Measurements from ENCODE around the gene PHOX2A.

PHOX2A gene

DNA sequence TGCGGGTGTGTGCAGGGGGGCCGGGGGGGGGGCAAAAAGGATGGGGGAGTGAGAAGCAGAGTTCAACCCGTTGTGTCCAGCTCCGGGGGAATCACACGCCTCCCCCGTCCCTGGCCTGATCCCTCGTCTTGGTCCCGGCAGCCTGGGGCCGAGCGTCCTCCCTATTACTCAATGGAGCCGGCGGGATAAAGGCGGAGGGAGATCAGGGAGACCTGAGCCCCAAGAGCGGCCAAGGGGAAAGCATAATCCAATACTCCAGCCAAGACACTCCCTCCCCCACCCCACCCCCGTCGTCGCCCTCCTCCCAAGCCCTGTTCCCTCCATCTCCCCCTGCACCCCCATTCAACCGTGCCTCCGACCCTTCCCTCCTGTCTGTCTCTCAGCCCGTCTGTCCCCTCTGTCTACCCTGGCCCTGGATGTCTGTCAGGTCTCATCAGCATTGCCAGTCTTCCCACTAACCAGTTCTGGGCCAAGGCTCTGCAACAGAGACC, 2.6 kb downstream of the PHOX2A start:
- H3F3A ChIP-seq (ENCODE audit: insufficient read depth): peaks cover 4% of the 10 kb centered on the region
- H3K9me3 ChIP-seq (ENCODE audit: insufficient read depth, low read length): no peaks in the 10 kb centered on the region
- H3K27ac ChIP-seq (ENCODE audit: low read depth, low read length): no peak overlapping the region
- no peak overlapping the region for H3K4me2 ChIP-seq (ENCODE audit: low read depth, low read length, poor library complexity, severe bottlenecking)
- peaks cover 4% of the 10 kb centered on the region; the same call in 1 of the 2 replicates for H3K36me3 ChIP-seq (ENCODE audit: low read length)
- no peak overlapping the region for H2AFZ ChIP-seq (ENCODE audit: low read depth, low read length, severe bottlenecking)
- no peaks in the 10 kb centered on the region for H4K20me1 ChIP-seq (ENCODE audit: low read depth, low read length)
- TF ChIP-seq EZH2phosphoT487 (conservative IDR thresholded peaks at IDR 0.05; ENCODE audit: low read length): no peak
- TF ChIP-seq, protein P1, sequence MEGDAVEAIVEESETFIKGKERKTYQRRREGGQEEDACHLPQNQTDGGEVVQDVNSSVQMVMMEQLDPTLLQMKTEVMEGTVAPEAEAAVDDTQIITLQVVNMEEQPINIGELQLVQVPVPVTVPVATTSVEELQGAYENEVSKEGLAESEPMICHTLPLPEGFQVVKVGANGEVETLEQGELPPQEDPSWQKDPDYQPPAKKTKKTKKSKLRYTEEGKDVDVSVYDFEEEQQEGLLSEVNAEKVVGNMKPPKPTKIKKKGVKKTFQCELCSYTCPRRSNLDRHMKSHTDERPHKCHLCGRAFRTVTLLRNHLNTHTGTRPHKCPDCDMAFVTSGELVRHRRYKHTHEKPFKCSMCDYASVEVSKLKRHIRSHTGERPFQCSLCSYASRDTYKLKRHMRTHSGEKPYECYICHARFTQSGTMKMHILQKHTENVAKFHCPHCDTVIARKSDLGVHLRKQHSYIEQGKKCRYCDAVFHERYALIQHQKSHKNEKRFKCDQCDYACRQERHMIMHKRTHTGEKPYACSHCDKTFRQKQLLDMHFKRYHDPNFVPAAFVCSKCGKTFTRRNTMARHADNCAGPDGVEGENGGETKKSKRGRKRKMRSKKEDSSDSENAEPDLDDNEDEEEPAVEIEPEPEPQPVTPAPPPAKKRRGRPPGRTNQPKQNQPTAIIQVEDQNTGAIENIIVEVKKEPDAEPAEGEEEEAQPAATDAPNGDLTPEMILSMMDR (IDR thresholded peaks at IDR 0.05; ENCODE audit: insufficient read depth, low read length, poor library complexity, severe bottlenecking): no peak
- H3K27me3 ChIP-seq (ENCODE audit: low read length): no peaks in the 10 kb centered on the region
- no peaks in the 10 kb centered on the region for H3K9me2 ChIP-seq (replicated peaks; ENCODE audit: insufficient read depth, low read length)
- no peak overlapping the region for H3K4me3 ChIP-seq (ENCODE audit: insufficient read depth, low read length, poor library complexity, severe bottlenecking)
- H3K79me2 ChIP-seq (ENCODE audit: insufficient read depth, low read length): no peaks in the 10 kb centered on the region
- no peak overlapping the region for H3K9ac ChIP-seq (ENCODE audit: low read length)

GRCh38 chr11:72240461-72241290, 3.3 kb downstream of the PHOX2A start:
- TF ChIP-seq EZH2phosphoT487 (conservative IDR thresholded peaks at IDR 0.05; ENCODE audit: low read length): no peak
- TF ChIP-seq, protein P1 (IDR thresholded peaks at IDR 0.05; ENCODE audit: insufficient read depth, low read length, poor library complexity, severe bottlenecking): no peak
- Histone ChIP-seq H3K4me3 (ENCODE audit: insufficient read depth, low read length, poor library complexity, severe bottlenecking) (no peak overlapping the region), H4K20me1 (ENCODE audit: low read depth, low read length) (no peaks in the 10 kb centered on the region), H3K36me3 (ENCODE audit: low read length) (peaks cover 4% of the 10 kb centered on the region; the same call in 1 of the 2 replicates), H3K9me3 (ENCODE audit: insufficient read depth, low read length) (no peaks in the 10 kb centered on the region), H3K9me2 (replicated peaks; ENCODE audit: insufficient read depth, low read length) (no peaks in the 10 kb centered on the region), H3K9ac (ENCODE audit: low read length) (no peak overlapping the region), H3F3A (ENCODE audit: insufficient read depth) (peaks cover 6% of the 10 kb centered on the region), H3K79me2 (ENCODE audit: insufficient read depth, low read length) (no peaks in the 10 kb centered on the region), H2AFZ (ENCODE audit: low read depth, low read length, severe bottlenecking) (no peak overlapping the region), H3K27me3 (ENCODE audit: low read length) (no peaks in the 10 kb centered on the region), H3K27ac (ENCODE audit: low read depth, low read length) (no peak overlapping the region), H3K4me2 (ENCODE audit: low read depth, low read length, poor library complexity, severe bottlenecking) (no peak overlapping the region)

GRCh38 chr11:72239849-72240460, 4.0 kb downstream of the PHOX2A start:
- Histone ChIP-seq H3K4me3 (ENCODE audit: insufficient read depth, low read length, poor library complexity, severe bottlenecking) (no peak overlapping the region), H3K4me2 (ENCODE audit: low read depth, low read length, poor library complexity, severe bottlenecking) (no peak overlapping the region), H3K27me3 (ENCODE audit: low read length) (no peaks in the 10 kb centered on the region), H3F3A (ENCODE audit: insufficient read depth) (peaks cover 6% of the 10 kb centered on the region), H3K9me3 (ENCODE audit: insufficient read depth, low read length) (no peaks in the 10 kb centered on the region), H3K27ac (ENCODE audit: low read depth, low read length) (no peak overlapping the region), H2AFZ (ENCODE audit: low read depth, low read length, severe bottlenecking) (no peak overlapping the region), H4K20me1 (ENCODE audit: low read depth, low read length) (no peaks in the 10 kb centered on the region), H3K9me2 (replicated peaks; ENCODE audit: insufficient read depth, low read length) (no peaks in the 10 kb centered on the region), H3K9ac (ENCODE audit: low read length) (no peak overlapping the region), H3K36me3 (ENCODE audit: low read length) (peaks cover 4% of the 10 kb centered on the region; the same call in 1 of the 2 replicates), H3K79me2 (ENCODE audit: insufficient read depth, low read length) (no peaks in the 10 kb centered on the region)
- TF ChIP-seq, protein P1 (IDR thresholded peaks at IDR 0.05; ENCODE audit: insufficient read depth, low read length, poor library complexity, severe bottlenecking): no peak
- TF ChIP-seq EZH2phosphoT487 (conservative IDR thresholded peaks at IDR 0.05; ENCODE audit: low read length): no peak

Measured in SU-DHL-6 (cell line).